ENCODE measurements around the gene COLEC12. TPM values are rescaled to one million over a fixed set of nuclear protein-coding genes. Genes with fewer than 3 reads are reported as not detected.

COLEC12 gene
- polyA plus RNA-seq, 1 donor (not counting 4 experiments of a cell fraction or from before 2014, with no cell fraction given): not detected

DNA sequence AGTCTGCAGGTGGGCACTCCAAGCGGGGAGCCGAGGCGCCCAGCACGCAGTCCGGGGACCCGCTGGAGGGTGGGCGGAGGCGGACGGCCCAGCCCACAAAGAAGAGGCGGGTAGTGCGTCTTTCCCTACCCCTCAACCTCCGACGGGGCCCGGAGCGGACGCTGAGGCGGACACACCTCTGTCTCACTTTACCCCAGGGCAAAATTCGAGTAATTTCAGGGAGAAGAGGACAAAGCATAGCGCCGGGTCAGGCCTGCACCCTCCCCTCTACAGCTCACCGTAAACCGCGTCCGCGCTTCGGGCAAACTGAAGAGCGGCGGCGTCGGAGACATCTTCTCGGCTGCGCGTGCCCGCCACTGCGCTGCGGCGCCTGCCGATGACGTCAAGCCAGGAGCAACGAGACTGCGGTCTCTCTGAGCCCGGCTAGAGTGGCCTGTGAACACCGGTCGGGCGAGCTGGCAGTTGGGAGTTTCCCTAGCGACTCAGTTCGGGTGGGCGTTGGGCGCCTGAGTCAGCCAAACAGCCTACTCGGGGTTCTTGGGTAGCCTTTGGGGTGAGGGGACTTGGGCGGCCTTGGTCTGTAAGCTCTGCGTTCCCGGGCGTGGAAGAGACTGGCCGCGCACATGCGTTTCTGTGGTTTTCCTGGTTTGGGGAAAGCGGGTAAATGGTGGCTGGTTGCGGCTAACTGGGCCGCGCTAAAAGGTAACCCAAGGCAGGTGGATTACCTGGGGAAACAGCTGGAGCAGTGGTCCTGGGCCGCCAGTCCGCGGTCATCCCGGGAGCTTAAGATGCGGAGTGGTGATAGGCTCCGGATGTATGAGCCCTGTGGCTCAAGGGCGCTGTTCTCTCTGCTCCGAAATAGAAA is 232.6 kb downstream of the COLEC12 start, which contains the start of gene THOC1:
Gene THOC1 (minus strand): TSS at position 360 of the 865 bp plus-strand sequence. CDS start 28 bp downstream, at position 332.
- no peaks in the 10 kb centered on the region for H3K9me3 ChIP-seq (ENCODE audit: control insufficient read depth, low read depth, low read length)
- peak; percentile 35 for DNase-seq (ENCODE audit: low read depth, low spot score)
- H3K4me1 ChIP-seq (ENCODE audit: control insufficient read depth, extremely low read depth, insufficient read depth, low read length): peaks cover 21% of the 10 kb centered on the region
- TF ChIP-seq, protein P1, sequence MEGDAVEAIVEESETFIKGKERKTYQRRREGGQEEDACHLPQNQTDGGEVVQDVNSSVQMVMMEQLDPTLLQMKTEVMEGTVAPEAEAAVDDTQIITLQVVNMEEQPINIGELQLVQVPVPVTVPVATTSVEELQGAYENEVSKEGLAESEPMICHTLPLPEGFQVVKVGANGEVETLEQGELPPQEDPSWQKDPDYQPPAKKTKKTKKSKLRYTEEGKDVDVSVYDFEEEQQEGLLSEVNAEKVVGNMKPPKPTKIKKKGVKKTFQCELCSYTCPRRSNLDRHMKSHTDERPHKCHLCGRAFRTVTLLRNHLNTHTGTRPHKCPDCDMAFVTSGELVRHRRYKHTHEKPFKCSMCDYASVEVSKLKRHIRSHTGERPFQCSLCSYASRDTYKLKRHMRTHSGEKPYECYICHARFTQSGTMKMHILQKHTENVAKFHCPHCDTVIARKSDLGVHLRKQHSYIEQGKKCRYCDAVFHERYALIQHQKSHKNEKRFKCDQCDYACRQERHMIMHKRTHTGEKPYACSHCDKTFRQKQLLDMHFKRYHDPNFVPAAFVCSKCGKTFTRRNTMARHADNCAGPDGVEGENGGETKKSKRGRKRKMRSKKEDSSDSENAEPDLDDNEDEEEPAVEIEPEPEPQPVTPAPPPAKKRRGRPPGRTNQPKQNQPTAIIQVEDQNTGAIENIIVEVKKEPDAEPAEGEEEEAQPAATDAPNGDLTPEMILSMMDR (optimal IDR thresholded peaks at IDR 0.05 in 1 of 3, IDR thresholded peaks at IDR 0.05 in 1 of 3, conservative IDR thresholded peaks at IDR 0.05 in 1 of 3; ENCODE audit: extremely low read depth in 1 of 3, insufficient read depth in 2 of 3, low read length in 3 of 3): no peak
- no peak for TF ChIP-seq EZH2 (IDR thresholded peaks at IDR 0.05; ENCODE audit: low read length)
- dilution Hi-C loops (cut with MboI; ENCODE audit: extremely low pct_ligation_motif_present, low sequenced_read_pairs): no loop called here
- peak within 1 kb of the TSS; percentile 96 for H2AFZ ChIP-seq (ENCODE audit: control insufficient read depth, low read length)
- H3K9me1 ChIP-seq (ENCODE audit: control insufficient read depth, extremely low read depth, insufficient read depth, low read length): no peaks in the 10 kb centered on the region
- H3K79me2 ChIP-seq (ENCODE audit: control insufficient read depth, insufficient read depth, low read length): peaks cover 24% of the 10 kb centered on the region
- no peak for FAIRE-seq
- no peaks in the 10 kb centered on the region for H3K27me3 ChIP-seq (ENCODE audit: control insufficient read depth, extremely low read depth, insufficient read depth, low read length)
- H3K27ac ChIP-seq (ENCODE audit: control insufficient read depth, insufficient read depth, low read length): peak within 1 kb of the TSS; percentile 98
- peaks cover 0 to 7% of the 10 kb centered on the region in 2 experiments for H3K36me3 ChIP-seq (ENCODE audit: control insufficient read depth in 2 of 2, extremely low read depth in 1 of 2, insufficient read depth in 2 of 2, low read length in 2 of 2)
- H3K4me3 ChIP-seq (ENCODE audit: control insufficient read depth in 2 of 3, extremely low read depth in 1 of 3, insufficient read depth in 2 of 3, low read depth in 1 of 3, low read length in 3 of 3): peak within 1 kb of the TSS; percentile 83 to 99 (median 94)
- H3K9ac ChIP-seq (ENCODE audit: control insufficient read depth, extremely low read depth, insufficient read depth, low read length): peak within 1 kb of the TSS; percentile 99
- peak within 1 kb of the TSS; percentile 94 for H3K4me2 ChIP-seq (ENCODE audit: control insufficient read depth, extremely low read depth, insufficient read depth, low read depth, low read length)
- H4K20me1 ChIP-seq (ENCODE audit: control insufficient read depth, extremely low read depth, insufficient read depth, low read length): no peaks in the 10 kb centered on the region

DNA sequence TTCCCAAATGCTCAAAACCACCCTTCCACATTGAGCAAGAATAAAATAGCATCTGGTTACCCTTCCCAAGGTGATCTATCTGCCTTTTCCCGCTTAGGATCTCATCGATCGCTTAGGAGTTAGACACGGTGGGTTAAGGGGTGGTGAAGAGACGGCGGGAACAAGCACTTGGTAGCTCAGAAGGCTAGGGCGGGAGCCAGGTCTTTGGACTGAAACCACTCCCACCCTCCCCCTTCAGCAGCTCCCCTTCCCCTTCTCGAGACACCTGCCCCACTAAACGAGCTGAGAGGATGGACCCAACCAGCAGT is 233.2 kb downstream of the COLEC12 start:
- peak overlapping the region; percentile 92 for H3K4me2 ChIP-seq (ENCODE audit: control insufficient read depth, extremely low read depth, insufficient read depth, low read depth, low read length)
- FAIRE-seq (no peak), DNase-seq (ENCODE audit: low read depth, low spot score) (no peak)
- peak overlapping the region; percentile 83 to 99 (median 94) for H3K4me3 ChIP-seq (ENCODE audit: control insufficient read depth in 2 of 3, extremely low read depth in 1 of 3, insufficient read depth in 2 of 3, low read depth in 1 of 3, low read length in 3 of 3)
- no peaks in the 10 kb centered on the region for H4K20me1 ChIP-seq (ENCODE audit: control insufficient read depth, extremely low read depth, insufficient read depth, low read length)
- peak overlapping the region; percentile 99 for H3K9ac ChIP-seq (ENCODE audit: control insufficient read depth, extremely low read depth, insufficient read depth, low read length)
- H3K4me1 ChIP-seq (ENCODE audit: control insufficient read depth, extremely low read depth, insufficient read depth, low read length): peaks cover 16% of the 10 kb centered on the region
- H3K36me3 ChIP-seq (ENCODE audit: control insufficient read depth in 2 of 2, extremely low read depth in 1 of 2, insufficient read depth in 2 of 2, low read length in 2 of 2): peaks cover 0 to 7% of the 10 kb centered on the region in 2 experiments
- H2AFZ ChIP-seq (ENCODE audit: control insufficient read depth, low read length): peak overlapping the region; percentile 96
- TF ChIP-seq, protein P1 (optimal IDR thresholded peaks at IDR 0.05 in 1 of 3, IDR thresholded peaks at IDR 0.05 in 1 of 3, conservative IDR thresholded peaks at IDR 0.05 in 1 of 3; ENCODE audit: extremely low read depth in 1 of 3, insufficient read depth in 2 of 3, low read length in 3 of 3): no peak
- TF ChIP-seq EZH2 (IDR thresholded peaks at IDR 0.05; ENCODE audit: low read length): no peak
- no peaks in the 10 kb centered on the region for H3K27me3 ChIP-seq (ENCODE audit: control insufficient read depth, extremely low read depth, insufficient read depth, low read length)
- no peaks in the 10 kb centered on the region for H3K9me3 ChIP-seq (ENCODE audit: control insufficient read depth, low read depth, low read length)
- H3K9me1 ChIP-seq (ENCODE audit: control insufficient read depth, extremely low read depth, insufficient read depth, low read length): no peaks in the 10 kb centered on the region
- peak overlapping the region; percentile 98 for H3K27ac ChIP-seq (ENCODE audit: control insufficient read depth, insufficient read depth, low read length)
- dilution Hi-C loops (cut with MboI; ENCODE audit: extremely low pct_ligation_motif_present, low sequenced_read_pairs): no loop called here
- H3K79me2 ChIP-seq (ENCODE audit: control insufficient read depth, insufficient read depth, low read length): peaks cover 24% of the 10 kb centered on the region

Other genes starting within 250 kb of the COLEC12 start
- gene THOC1, start 232.7 kb downstream of the COLEC12 start, polyA plus RNA-seq: 13.6 to 35.8 TPM (median 20.7 TPM) in 3 replicates
- gene CETN1, start 79.7 kb upstream of the COLEC12 start, polyA plus RNA-seq: not detected in 3 replicates
- 2.3 to 6.0 TPM (median 2.3 TPM) in 3 replicates for gene CLUL1, start 96.3 kb upstream of the COLEC12 start, polyA plus RNA-seq
- 15.0 to 68.4 TPM (median 39.9 TPM) in 3 replicates for gene TYMS, start 157.0 kb upstream of the COLEC12 start, polyA plus RNA-seq
- gene ENOSF1, start 211.9 kb upstream of the COLEC12 start, polyA plus RNA-seq: 14.6 to 27.6 TPM (median 19.5 TPM) in 3 replicates

Data from keratinocyte (primary cell).